Measurements from ENCODE around the gene TBX15.

Gene TBX15

GRCh38 chr1:118951270-118951936 lies 36.7 kb downstream of the TBX15 start:
- H3K36me3 ChIP-seq (ENCODE audit: insufficient read depth, low read length) = no peaks in the 10 kb centered on the region
- H3K4me3 ChIP-seq (ENCODE audit: low read length) = no peak overlapping the region
- no peaks in the 10 kb centered on the region for H3K9me3 ChIP-seq (ENCODE audit: low read length)
- H3K4me1 ChIP-seq (ENCODE audit: insufficient read depth, low read length) = no peaks in the 10 kb centered on the region
- no peak overlapping the region for H2AFZ ChIP-seq (ENCODE audit: low read depth, low read length)
- H3K27me3 ChIP-seq (ENCODE audit: insufficient read depth, low read length) = no peaks in the 10 kb centered on the region

GRCh38 chr1:118949315-118949714 lies 38.8 kb downstream of the TBX15 start:
- no peak overlapping the region for H2AFZ ChIP-seq (ENCODE audit: low read depth, low read length)
- H3K27me3 ChIP-seq (ENCODE audit: insufficient read depth, low read length) = no peaks in the 10 kb centered on the region
- H3K9me3 ChIP-seq (ENCODE audit: low read length) = no peaks in the 10 kb centered on the region
- H3K36me3 ChIP-seq (ENCODE audit: insufficient read depth, low read length) = no peaks in the 10 kb centered on the region
- no peaks in the 10 kb centered on the region for H3K4me1 ChIP-seq (ENCODE audit: insufficient read depth, low read length)
- no peak overlapping the region for H3K4me3 ChIP-seq (ENCODE audit: low read length)

- H2AFZ ChIP-seq (ENCODE audit: low read depth, low read length) = no peak overlapping the region
- H3K9me3 ChIP-seq (ENCODE audit: low read length) = no peaks in the 10 kb centered on the region
- H3K36me3 ChIP-seq (ENCODE audit: insufficient read depth, low read length) = no peaks in the 10 kb centered on the region
- H3K4me1 ChIP-seq (ENCODE audit: insufficient read depth, low read length) = no peaks in the 10 kb centered on the region
- no peaks in the 10 kb centered on the region for H3K27me3 ChIP-seq (ENCODE audit: insufficient read depth, low read length)
- H3K4me3 ChIP-seq (ENCODE audit: low read length) = no peak overlapping the region
Observed at GRCh38 chr1:118948846-118949245, 39.3 kb downstream of the TBX15 start.

- no peak overlapping the region for H3K4me3 ChIP-seq (ENCODE audit: low read length)
- H3K4me1 ChIP-seq (ENCODE audit: insufficient read depth, low read length) = no peaks in the 10 kb centered on the region
- H3K27me3 ChIP-seq (ENCODE audit: insufficient read depth, low read length) = no peaks in the 10 kb centered on the region
- H3K36me3 ChIP-seq (ENCODE audit: insufficient read depth, low read length) = no peaks in the 10 kb centered on the region
- H3K9me3 ChIP-seq (ENCODE audit: low read length) = no peaks in the 10 kb centered on the region
- H2AFZ ChIP-seq (ENCODE audit: low read depth, low read length) = no peak overlapping the region
Observed at GRCh38 chr1:118948351-118948750, 39.8 kb downstream of the TBX15 start.

- Histone ChIP-seq H2AFZ (ENCODE audit: low read depth, low read length) (no peak overlapping the region), H3K27me3 (ENCODE audit: insufficient read depth, low read length) (no peaks in the 10 kb centered on the region), H3K4me3 (ENCODE audit: low read length) (no peak overlapping the region), H3K4me1 (ENCODE audit: insufficient read depth, low read length) (no peaks in the 10 kb centered on the region), H3K9me3 (ENCODE audit: low read length) (no peaks in the 10 kb centered on the region), H3K36me3 (ENCODE audit: insufficient read depth, low read length) (no peaks in the 10 kb centered on the region)
Observed at GRCh38 chr1:118947790-118948189, 40.4 kb downstream of the TBX15 start.

GRCh38 chr1:118947003-118947765 lies 41.0 kb downstream of the TBX15 start:
- Histone ChIP-seq H3K4me1 (ENCODE audit: insufficient read depth, low read length) (no peaks in the 10 kb centered on the region), H2AFZ (ENCODE audit: low read depth, low read length) (no peak overlapping the region), H3K27me3 (ENCODE audit: insufficient read depth, low read length) (no peaks in the 10 kb centered on the region), H3K9me3 (ENCODE audit: low read length) (no peaks in the 10 kb centered on the region), H3K4me3 (ENCODE audit: low read length) (no peak overlapping the region), H3K36me3 (ENCODE audit: insufficient read depth, low read length) (no peaks in the 10 kb centered on the region)

- Histone ChIP-seq H3K4me1 (ENCODE audit: insufficient read depth, low read length) (no peaks in the 10 kb centered on the region), H3K27me3 (ENCODE audit: insufficient read depth, low read length) (no peaks in the 10 kb centered on the region), H3K4me3 (ENCODE audit: low read length) (no peak overlapping the region), H3K36me3 (ENCODE audit: insufficient read depth, low read length) (no peaks in the 10 kb centered on the region), H3K9me3 (ENCODE audit: low read length) (no peaks in the 10 kb centered on the region), H2AFZ (ENCODE audit: low read depth, low read length) (no peak overlapping the region)
Observed at GRCh38 chr1:118945489-118945888, 42.7 kb downstream of the TBX15 start.

- H3K36me3 ChIP-seq (ENCODE audit: insufficient read depth, low read length) = no peaks in the 10 kb centered on the region
- H3K4me1 ChIP-seq (ENCODE audit: insufficient read depth, low read length) = no peaks in the 10 kb centered on the region
- no peak overlapping the region for H2AFZ ChIP-seq (ENCODE audit: low read depth, low read length)
- H3K9me3 ChIP-seq (ENCODE audit: low read length) = no peaks in the 10 kb centered on the region
- H3K4me3 ChIP-seq (ENCODE audit: low read length) = no peak overlapping the region
- no peaks in the 10 kb centered on the region for H3K27me3 ChIP-seq (ENCODE audit: insufficient read depth, low read length)
Observed at GRCh38 chr1:118944546-118944945, 43.6 kb downstream of the TBX15 start.

- Histone ChIP-seq H3K4me3 (ENCODE audit: low read length) (no peak overlapping the region), H3K4me1 (ENCODE audit: insufficient read depth, low read length) (no peaks in the 10 kb centered on the region), H2AFZ (ENCODE audit: low read depth, low read length) (no peak overlapping the region), H3K9me3 (ENCODE audit: low read length) (no peaks in the 10 kb centered on the region), H3K27me3 (ENCODE audit: insufficient read depth, low read length) (no peaks in the 10 kb centered on the region), H3K36me3 (ENCODE audit: insufficient read depth, low read length) (no peaks in the 10 kb centered on the region)
Observed at GRCh38 chr1:118944133-118944532, 44.0 kb downstream of the TBX15 start.

GRCh38 chr1:118940957-118941356 lies 47.2 kb downstream of the TBX15 start:
- no peak overlapping the region for H3K4me3 ChIP-seq (ENCODE audit: low read length)
- no peaks in the 10 kb centered on the region for H3K4me1 ChIP-seq (ENCODE audit: insufficient read depth, low read length)
- H3K36me3 ChIP-seq (ENCODE audit: insufficient read depth, low read length) = no peaks in the 10 kb centered on the region
- H3K9me3 ChIP-seq (ENCODE audit: low read length) = no peaks in the 10 kb centered on the region
- no peaks in the 10 kb centered on the region for H3K27me3 ChIP-seq (ENCODE audit: insufficient read depth, low read length)
- H2AFZ ChIP-seq (ENCODE audit: low read depth, low read length) = no peak overlapping the region

- no peaks in the 10 kb centered on the region for H3K36me3 ChIP-seq (ENCODE audit: insufficient read depth, low read length)
Observed at GRCh38 chr1:118937413-118938072, 50.6 kb downstream of the TBX15 start.

GRCh38 chr1:118934706-118935105 lies 53.4 kb downstream of the TBX15 start:
- no peaks in the 10 kb centered on the region for H3K27me3 ChIP-seq (ENCODE audit: insufficient read depth, low read length)
- no peaks in the 10 kb centered on the region for H3K36me3 ChIP-seq (ENCODE audit: insufficient read depth, low read length)
- no peak overlapping the region for H2AFZ ChIP-seq (ENCODE audit: low read depth, low read length)
- no peak overlapping the region for H3K4me3 ChIP-seq (ENCODE audit: low read length)
- H3K4me1 ChIP-seq (ENCODE audit: insufficient read depth, low read length) = no peaks in the 10 kb centered on the region
- no peaks in the 10 kb centered on the region for H3K9me3 ChIP-seq (ENCODE audit: low read length)

More at GRCh38 chr1:118937413-118938072, 50.6 kb downstream of the TBX15 start:
- Histone ChIP-seq H3K4me1 (ENCODE audit: insufficient read depth, low read length) (no peaks in the 10 kb centered on the region), H3K9me3 (ENCODE audit: low read length) (no peaks in the 10 kb centered on the region), H3K4me3 (ENCODE audit: low read length) (no peak overlapping the region), H2AFZ (ENCODE audit: low read depth, low read length) (no peak overlapping the region), H3K27me3 (ENCODE audit: insufficient read depth, low read length) (no peaks in the 10 kb centered on the region)

GRCh38 chr1:118933051-118933781 lies 54.9 kb downstream of the TBX15 start:
- Histone ChIP-seq H2AFZ (ENCODE audit: low read depth, low read length) (no peak overlapping the region), H3K27me3 (ENCODE audit: insufficient read depth, low read length) (no peaks in the 10 kb centered on the region), H3K36me3 (ENCODE audit: insufficient read depth, low read length) (no peaks in the 10 kb centered on the region), H3K9me3 (ENCODE audit: low read length) (no peaks in the 10 kb centered on the region), H3K4me1 (ENCODE audit: insufficient read depth, low read length) (no peaks in the 10 kb centered on the region), H3K4me3 (ENCODE audit: low read length) (no peak overlapping the region)

Data from neuron (in vitro differentiated cells).